PC-9 (cell line): ENCODE data around the gene MAML3.

Experiments
- CTCF ChIP-seq: fragments of 200-600 bp; sonication (generic); conservative IDR thresholded peaks from 2 replicates; pipeline ENCODE4 v1.6.1; 2017; ENCODE audit warnings: mixed run types, antibody characterized with exemption, mild to moderate bottlenecking, moderate library complexity
- EZH2 ChIP-seq: fragments of 200-600 bp; sonication (generic); IDR thresholded peaks from 2 replicates; pipeline ENCODE4 v1.8.0; 2017; ENCODE audit warnings: antibody characterized with exemption, low read depth

GRCh38 chr4:140065393-140065792, 88.6 kb downstream of the MAML3 start:
- TF ChIP-seq CTCF, result no peak
- no peak for TF ChIP-seq EZH2
